Karpas-422 (cell line): ENCODE data around the gene YBX3. TPM values are rescaled to one million over a fixed set of nuclear protein-coding genes. Genes with fewer than 3 reads are reported as not detected.

Experiments
- DNase-seq: peaks from one replicate; pipeline ENCODE4 v3.0.0-alpha.2; 2015
- H2AFZ ChIP-seq: fragments of 200-600 bp; sonication (generic); 2 replicates; pipeline ENCODE4 v1.6.1; 2014; ENCODE audit warnings: antibody characterized with exemption, low read length, mixed read lengths
- H3K27ac ChIP-seq: fragments of 200-600 bp; sonication (generic); 2 replicates; pipeline ENCODE4 v1.5.1; 2014; ENCODE audit warnings: mild to moderate bottlenecking, low read length, moderate library complexity
- H3K27me3 ChIP-seq: fragments of 200-600 bp; sonication (generic); 2 replicates; pipeline ENCODE4 v1.6.1; 2014; ENCODE audit warnings: low read length, mixed read lengths
- H3K36me3 ChIP-seq: fragments of 200-600 bp; sonication (generic); 2 replicates; pipeline ENCODE4 v1.6.1; 2014; ENCODE audit warnings: low read length, mixed read lengths; ENCODE audit not compliant: insufficient read depth
- H3K4me1 ChIP-seq: fragments of 200-600 bp; sonication (generic); 2 replicates; pipeline ENCODE4 v1.6.1; 2014; ENCODE audit warnings: mild to moderate bottlenecking, low read length, mixed read lengths
- H3K4me2 ChIP-seq: fragments of 200-600 bp; sonication (generic); 2 replicates; pipeline ENCODE4 v1.6.1; 2014; ENCODE audit warnings: low read length, low read depth, mild to moderate bottlenecking; ENCODE audit not compliant: poor library complexity, severe bottlenecking
- H3K4me3 ChIP-seq: fragments of 200-600 bp; sonication (generic); 2 replicates; pipeline ENCODE4 v1.5.1; 2014; ENCODE audit warnings: mild to moderate bottlenecking, antibody characterized with exemption, low read length, mixed read lengths
- H3K79me2 ChIP-seq: fragments of 200-600 bp; sonication (generic); 2 replicates; pipeline ENCODE4 v1.6.1; 2014; ENCODE audit warnings: mild to moderate bottlenecking, low read length, mixed read lengths
- H3K9ac ChIP-seq: fragments of 200-600 bp; sonication (generic); 2 replicates; pipeline ENCODE4 v1.6.0; 2014; ENCODE audit warnings: low read length
- H3K9me2 ChIP-seq: fragments of 200-600 bp; sonication (generic), shearing (Covaris generic); replicated peaks from 2 replicates; pipeline ENCODE4 v1.6.0; 2014; ENCODE audit warnings: mild to moderate bottlenecking, low read length, moderate library complexity; ENCODE audit not compliant: insufficient read depth
- H3K9me3 ChIP-seq: fragments of 300-700, 200-600 bp; sonication (generic); 2 replicates; pipeline ENCODE4 v1.6.1; 2014; ENCODE audit warnings: low read length, mixed read lengths
- H4K20me1 ChIP-seq: fragments of 200-600 bp; sonication (generic); 2 replicates; pipeline ENCODE4 v1.6.1; 2014; ENCODE audit warnings: mild to moderate bottlenecking, antibody characterized with exemption, low read length, low read depth; ENCODE audit not compliant: insufficient read depth
- total RNA-seq: library from RNA; depleted of rRNA; stranded (reverse); fragments of >200 nt; shearing (Covaris generic); gene quantifications from 2 replicates; pipeline ENCODE4 v1.2.3, GENCODE V29; 2014; ENCODE audit warnings: low replicate concordance

YBX3 gene
- total RNA-seq, 1 experiment from 2014 or later: not detected

DNA sequence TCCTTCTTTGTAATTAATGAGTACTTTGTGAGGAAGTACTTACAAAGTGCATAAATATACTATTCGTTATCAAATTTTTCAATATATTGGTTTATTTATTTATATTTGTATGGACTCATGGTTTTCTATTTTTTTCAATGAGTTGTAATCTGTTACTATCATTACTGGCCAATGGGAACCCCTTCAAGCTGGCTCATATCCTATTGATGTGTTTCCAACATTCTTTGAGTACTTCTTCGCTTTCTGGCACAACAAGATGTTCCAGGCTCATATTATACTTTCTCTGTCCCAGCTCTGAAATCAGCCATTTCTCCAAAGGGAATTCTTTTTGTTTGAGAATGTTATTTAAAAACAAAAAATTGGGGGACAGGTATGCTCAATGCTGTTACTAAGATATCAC is 17.5 kb downstream of the YBX3 start:
- Histone ChIP-seq H3K27me3 (no peaks in the 10 kb centered on the region), H3K9me2 (no peaks in the 10 kb centered on the region), H3K27ac (no peak overlapping the region), H3K36me3 (no peaks in the 10 kb centered on the region), H3K4me2 (no peak overlapping the region), H3K4me1 (no peaks in the 10 kb centered on the region), H3K79me2 (no peaks in the 10 kb centered on the region), H4K20me1 (no peaks in the 10 kb centered on the region), H2AFZ (no peak overlapping the region), H3K4me3 (no peak overlapping the region), H3K9ac (no peak overlapping the region), H3K9me3 (no peaks in the 10 kb centered on the region)
- DNase-seq: no peak

DNA sequence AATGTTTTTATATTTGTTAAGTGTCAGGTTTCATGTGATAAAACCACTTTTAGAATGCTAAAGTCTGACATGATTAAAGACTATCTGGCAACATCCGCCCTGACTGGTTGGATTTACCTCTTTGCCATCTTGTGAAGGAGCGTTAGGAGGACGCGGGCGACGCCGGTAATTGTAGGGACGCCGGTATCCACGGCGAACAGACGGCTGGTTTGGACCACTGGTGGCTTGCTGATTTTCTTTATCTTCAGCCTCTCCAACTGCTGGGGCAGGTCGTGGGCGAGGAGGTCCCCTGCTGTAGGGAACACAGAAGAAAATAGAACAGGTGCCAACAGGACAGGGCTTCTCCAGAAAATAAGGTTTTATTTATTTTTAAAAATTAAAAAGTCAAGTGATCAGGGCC is 21.3 kb downstream of the YBX3 start:
- H3K4me3 ChIP-seq: no peak overlapping the region
- no peaks in the 10 kb centered on the region for H3K79me2 ChIP-seq
- no peak overlapping the region for H2AFZ ChIP-seq
- H3K9ac ChIP-seq: no peak overlapping the region
- H4K20me1 ChIP-seq: no peaks in the 10 kb centered on the region
- DNase-seq: no peak
- no peaks in the 10 kb centered on the region for H3K9me2 ChIP-seq
- H3K4me1 ChIP-seq: no peaks in the 10 kb centered on the region
- no peaks in the 10 kb centered on the region for H3K9me3 ChIP-seq
- H3K36me3 ChIP-seq: no peaks in the 10 kb centered on the region
- no peak overlapping the region for H3K4me2 ChIP-seq
- H3K27ac ChIP-seq: no peak overlapping the region
- no peaks in the 10 kb centered on the region for H3K27me3 ChIP-seq

DNA sequence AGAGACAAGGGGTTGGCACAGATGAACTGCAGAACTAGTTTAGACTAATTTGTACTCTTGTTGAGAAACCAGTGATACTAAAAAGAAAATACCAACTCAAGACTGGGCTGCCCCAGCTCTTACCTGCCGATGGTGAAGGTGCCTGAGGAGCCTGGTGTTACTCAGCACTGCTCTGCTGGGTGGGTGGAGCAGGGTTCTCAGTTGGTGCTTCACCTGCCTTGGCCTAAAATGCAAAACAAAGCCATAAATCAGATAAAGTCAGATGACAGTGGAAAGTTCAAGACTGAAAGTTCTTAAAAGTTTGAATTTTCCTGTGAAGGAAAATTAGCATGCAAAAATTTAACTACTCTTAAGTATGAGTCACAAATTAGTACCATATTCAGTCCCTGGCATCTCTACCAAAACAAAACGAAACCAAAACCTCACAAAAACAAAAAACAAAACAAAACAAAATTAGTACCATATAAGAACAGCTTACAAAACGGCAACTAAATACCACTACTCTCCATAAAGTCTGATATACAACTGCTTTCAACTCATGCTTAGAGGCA is 21.9 kb downstream of the YBX3 start:
- Histone ChIP-seq H3K4me3 (no peak overlapping the region), H2AFZ (no peak overlapping the region), H3K79me2 (no peaks in the 10 kb centered on the region), H3K4me2 (no peak overlapping the region), H3K9me2 (no peaks in the 10 kb centered on the region), H3K4me1 (no peaks in the 10 kb centered on the region), H3K36me3 (no peaks in the 10 kb centered on the region), H3K27me3 (no peaks in the 10 kb centered on the region), H3K9ac (no peak overlapping the region), H3K9me3 (no peaks in the 10 kb centered on the region), H4K20me1 (no peaks in the 10 kb centered on the region), H3K27ac (no peak overlapping the region)
- DNase-seq: no peak

DNA sequence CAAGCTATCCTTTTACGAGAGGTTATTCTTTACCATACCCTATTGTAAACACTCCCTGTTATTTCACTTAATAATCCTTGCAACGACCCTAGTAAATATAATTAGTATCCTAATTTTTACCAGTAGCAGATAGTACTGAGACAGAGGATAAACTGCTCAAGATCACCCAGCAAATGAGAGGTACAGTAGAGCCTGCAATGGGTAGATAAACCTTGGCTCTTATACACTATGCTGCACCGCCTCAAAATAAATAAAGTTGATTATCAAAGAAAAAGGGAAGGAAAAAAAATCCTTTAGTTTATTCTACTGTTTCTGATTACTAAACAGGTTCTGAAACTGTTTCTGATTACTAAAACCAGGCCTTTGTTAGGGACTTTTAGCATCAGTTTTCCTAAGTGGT is 22.5 kb downstream of the YBX3 start:
- no peaks in the 10 kb centered on the region for H3K9me2 ChIP-seq
- H3K27ac ChIP-seq: no peak overlapping the region
- no peaks in the 10 kb centered on the region for H3K79me2 ChIP-seq
- H4K20me1 ChIP-seq: no peaks in the 10 kb centered on the region
- H3K9ac ChIP-seq: no peak overlapping the region
- H3K4me1 ChIP-seq: no peaks in the 10 kb centered on the region
- no peak for DNase-seq
- no peaks in the 10 kb centered on the region for H3K36me3 ChIP-seq
- H3K4me3 ChIP-seq: no peak overlapping the region
- no peak overlapping the region for H3K4me2 ChIP-seq
- no peak overlapping the region for H2AFZ ChIP-seq
- no peaks in the 10 kb centered on the region for H3K9me3 ChIP-seq
- no peaks in the 10 kb centered on the region for H3K27me3 ChIP-seq

DNA sequence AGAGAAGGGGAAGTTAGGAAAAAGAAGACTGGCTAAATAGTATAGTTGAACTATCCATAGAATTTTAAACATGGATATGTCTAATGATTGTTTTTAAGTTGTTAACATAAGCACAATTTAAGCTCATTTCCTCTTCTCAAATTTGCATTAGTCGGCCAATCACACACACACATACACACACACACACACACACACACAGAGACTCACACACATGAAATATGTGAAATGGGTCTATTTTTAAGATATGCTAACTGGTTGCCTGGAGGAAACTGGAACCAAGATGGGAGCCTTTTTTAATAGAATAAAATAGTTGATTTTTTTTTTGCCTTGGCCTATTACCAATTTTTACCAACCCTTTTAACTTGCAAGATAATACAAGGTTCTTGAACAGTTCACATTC is 25.3 kb downstream of the YBX3 start:
- no peaks in the 10 kb centered on the region for H3K9me2 ChIP-seq
- no peak overlapping the region for H3K4me3 ChIP-seq
- no peaks in the 10 kb centered on the region for H3K9me3 ChIP-seq
- no peak for DNase-seq
- H3K27ac ChIP-seq: no peak overlapping the region
- H3K4me2 ChIP-seq: no peak overlapping the region
- H3K36me3 ChIP-seq: no peaks in the 10 kb centered on the region
- no peaks in the 10 kb centered on the region for H3K27me3 ChIP-seq
- no peaks in the 10 kb centered on the region for H3K4me1 ChIP-seq
- no peaks in the 10 kb centered on the region for H4K20me1 ChIP-seq
- H2AFZ ChIP-seq: no peak overlapping the region
- H3K9ac ChIP-seq: no peak overlapping the region
- no peaks in the 10 kb centered on the region for H3K79me2 ChIP-seq

DNA sequence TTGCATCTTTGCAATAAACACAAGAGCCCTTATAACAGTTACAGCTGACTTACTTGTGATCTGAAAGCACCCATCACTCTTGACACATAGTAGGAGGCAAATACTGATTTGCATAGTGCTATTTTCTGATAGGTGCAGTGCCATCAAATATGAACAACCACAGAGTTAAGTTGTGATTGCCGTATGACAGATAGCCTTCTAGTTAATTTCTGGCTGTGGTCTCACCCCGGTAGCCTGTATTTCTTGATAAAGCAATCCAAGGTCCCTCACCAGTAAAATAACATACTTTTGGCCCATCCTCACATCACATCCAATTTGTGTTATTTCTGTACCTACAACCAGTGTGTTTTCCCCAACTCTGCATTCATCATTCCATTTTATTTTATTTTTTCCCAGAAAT is 26.0 kb downstream of the YBX3 start:
- no peak overlapping the region for H3K4me2 ChIP-seq
- H3K9me3 ChIP-seq: no peaks in the 10 kb centered on the region
- DNase-seq: no peak
- H3K4me3 ChIP-seq: no peak overlapping the region
- H3K4me1 ChIP-seq: no peaks in the 10 kb centered on the region
- H2AFZ ChIP-seq: no peak overlapping the region
- no peaks in the 10 kb centered on the region for H3K36me3 ChIP-seq
- H3K9me2 ChIP-seq: no peaks in the 10 kb centered on the region
- no peaks in the 10 kb centered on the region for H3K79me2 ChIP-seq
- no peaks in the 10 kb centered on the region for H4K20me1 ChIP-seq
- H3K27ac ChIP-seq: no peak overlapping the region
- H3K9ac ChIP-seq: no peak overlapping the region
- no peaks in the 10 kb centered on the region for H3K27me3 ChIP-seq

DNA sequence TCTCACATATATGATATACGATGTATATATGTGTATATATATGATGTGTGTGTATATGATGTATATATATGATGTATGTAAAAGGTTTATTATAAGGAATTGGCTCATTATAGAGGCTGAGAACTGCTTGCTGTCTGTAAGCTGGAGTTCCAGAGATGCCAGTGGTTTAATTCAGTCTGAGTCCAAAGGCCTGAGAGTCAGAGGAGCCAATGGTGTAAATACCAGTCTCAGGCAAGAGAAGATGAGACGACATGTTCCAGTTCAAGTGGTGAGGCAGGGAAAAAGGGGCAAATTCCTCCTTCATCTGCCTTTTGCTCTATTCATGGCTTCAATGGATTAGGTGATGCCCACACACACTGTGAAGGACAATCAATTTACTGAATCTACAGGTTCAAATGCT is 32.2 kb downstream of the YBX3 start:
- Histone ChIP-seq H3K27me3 (0 out of 2 replicates have a peak, but pooled peaks cover 2% of the 10 kb centered on the region), H3K4me2 (no peak overlapping the region), H3K9me2 (no peaks in the 10 kb centered on the region), H3K79me2 (no peaks in the 10 kb centered on the region), H3K9ac (no peak overlapping the region), H4K20me1 (no peaks in the 10 kb centered on the region), H2AFZ (no peak overlapping the region), H3K36me3 (no peaks in the 10 kb centered on the region), H3K4me3 (no peak overlapping the region), H3K27ac (no peak overlapping the region), H3K4me1 (no peaks in the 10 kb centered on the region), H3K9me3 (no peaks in the 10 kb centered on the region)
- DNase-seq: no peak

DNA sequence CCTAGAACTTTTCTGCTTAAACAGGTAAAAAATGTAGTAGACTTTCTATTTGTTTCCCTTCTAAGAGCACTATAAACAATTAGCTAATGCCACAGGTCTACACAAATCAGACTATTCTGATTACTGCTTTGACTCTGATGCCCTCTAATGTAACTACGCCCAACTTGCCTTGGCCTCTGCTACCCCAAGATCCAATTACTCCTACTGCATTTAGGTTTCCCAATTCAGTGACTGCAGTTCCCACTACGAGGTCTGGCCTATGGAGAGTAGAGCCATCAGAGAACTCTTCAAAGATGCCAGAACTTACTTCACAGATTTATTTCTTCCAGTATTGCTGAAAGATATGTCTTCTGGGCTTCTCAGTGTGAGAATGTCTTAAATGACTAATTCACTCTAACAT is 34.0 kb downstream of the YBX3 start:
- no peak overlapping the region for H3K4me2 ChIP-seq
- DNase-seq: no peak
- no peak overlapping the region for H2AFZ ChIP-seq
- no peaks in the 10 kb centered on the region for H3K4me1 ChIP-seq
- H3K4me3 ChIP-seq: no peak overlapping the region
- H3K9ac ChIP-seq: no peak overlapping the region
- H4K20me1 ChIP-seq: no peaks in the 10 kb centered on the region
- H3K27ac ChIP-seq: no peak overlapping the region
- no peaks in the 10 kb centered on the region for H3K36me3 ChIP-seq
- H3K27me3 ChIP-seq: 0 out of 2 replicates have a peak, but pooled peaks cover 2% of the 10 kb centered on the region
- H3K9me2 ChIP-seq: no peaks in the 10 kb centered on the region
- no peaks in the 10 kb centered on the region for H3K9me3 ChIP-seq
- H3K79me2 ChIP-seq: no peaks in the 10 kb centered on the region

DNA sequence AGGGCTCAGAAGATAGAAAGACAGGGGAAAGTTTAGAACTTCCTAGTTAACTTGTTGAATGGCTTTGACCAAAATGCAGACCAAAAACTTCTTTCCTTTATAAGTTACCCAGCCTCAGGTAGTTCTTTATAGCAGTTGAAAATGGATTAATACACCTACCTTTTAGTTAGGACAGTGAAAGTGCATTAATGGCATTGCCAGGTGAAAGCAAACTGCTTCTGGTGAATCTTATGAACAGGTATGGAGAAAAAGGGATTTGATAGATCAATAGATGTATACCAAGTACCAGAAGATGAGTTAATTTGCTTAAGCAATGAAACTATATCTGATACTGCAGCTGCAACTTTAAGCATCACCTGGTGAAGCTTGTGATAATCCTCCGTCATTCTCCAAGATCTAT is 35.1 kb downstream of the YBX3 start:
- Histone ChIP-seq H3K9ac (no peak overlapping the region), H3K9me3 (no peaks in the 10 kb centered on the region), H3K4me3 (no peak overlapping the region), H2AFZ (no peak overlapping the region), H4K20me1 (no peaks in the 10 kb centered on the region), H3K36me3 (no peaks in the 10 kb centered on the region), H3K4me1 (no peaks in the 10 kb centered on the region), H3K27ac (no peak overlapping the region), H3K4me2 (no peak overlapping the region), H3K27me3 (0 out of 2 replicates have a peak, but pooled peaks cover 2% of the 10 kb centered on the region), H3K79me2 (no peaks in the 10 kb centered on the region), H3K9me2 (no peaks in the 10 kb centered on the region)
- no peak for DNase-seq
